IMR-90 (cell line): ENCODE results near the gene NEGR1. TPM values are rescaled to one million over a fixed set of nuclear protein-coding genes. Genes with fewer than 3 reads are reported as not detected.

Experiments used
- ATAC-seq: fragments of 200-7000 bp; cut with Tn5 transposase; 2 replicates; pipeline ENCODE4 v1.9.1; 2020; ENCODE audit warnings: low read depth, mild to moderate bottlenecking, moderate library complexity
- BruUV-seq: library from RNA; stranded (reverse); fragments of 400-500 nt; replicated peaks from 2 replicates; lab custom pipeline; 2021; lab: Mats Ljungman, UMichigan
- CTCF ChIA-PET: fragments of 300-600 bp; formaldehyde crosslinking; extraction: SDS; loops from one replicate; lab custom pipeline; 2021; ENCODE audit warnings: antibody characterized with exemption; lab: Yijun Ruan, JAX
- POLR2A ChIA-PET: fragments of 300-600 bp; sonication (Branson Sonifier 250); formaldehyde crosslinking; loops from one replicate; lab custom pipeline; 2022; ENCODE audit warnings: antibody characterized with exemption; ENCODE audit not compliant: unreplicated experiment; lab: Charles Lee
- DNase-seq: peaks from one replicate; pipeline ENCODE4 v3.0.0; 2013
- H2AFZ ChIP-seq: replicated peaks from 2 replicates; pipeline ENCODE3; 2013; ENCODE audit warnings: low read length, mild to moderate bottlenecking; ENCODE audit not compliant: poor library complexity
- H2AK5ac ChIP-seq: 2 replicates; pipeline ENCODE4 v1.6.1; 2013; ENCODE audit warnings: low read depth, low read length, inconsistent platforms
- H2AK9ac ChIP-seq: replicated peaks from 2 replicates; pipeline ENCODE3; 2013; ENCODE audit warnings: mild to moderate bottlenecking, low read depth, low read length, moderate library complexity; ENCODE audit not compliant: poor library complexity
- H2BK120ac ChIP-seq: 2 replicates; pipeline ENCODE4 v1.6.1; 2013; ENCODE audit warnings: low read depth, low read length, inconsistent platforms
- H2BK15ac ChIP-seq: 3 replicates; pipeline ENCODE4 v1.6.1; 2013; ENCODE audit warnings: low read depth, low read length, inconsistent platforms
- H2BK20ac ChIP-seq: 2 replicates; pipeline ENCODE4 v1.6.1; 2013; ENCODE audit warnings: low read depth, mild to moderate bottlenecking, inconsistent platforms, low read length, moderate library complexity
- H2BK5ac ChIP-seq: 2 replicates; pipeline ENCODE4 v1.6.1; 2013; ENCODE audit warnings: mild to moderate bottlenecking, low read depth, low read length, inconsistent platforms; ENCODE audit not compliant: poor library complexity, severe bottlenecking
- H3K14ac ChIP-seq: replicated peaks from 2 replicates; pipeline ENCODE4 v1.6.1; 2013; ENCODE audit warnings: low read depth, low read length, inconsistent platforms
- H3K18ac ChIP-seq: 2 replicates; pipeline ENCODE4 v1.6.1; 2013; ENCODE audit warnings: low read depth, low read length, control low read depth
- H3K23ac ChIP-seq: 2 replicates; pipeline ENCODE4 v1.6.1; 2013; ENCODE audit warnings: low read depth, low read length, inconsistent platforms
- H3K27ac ChIP-seq: 2 replicates; pipeline ENCODE4 v1.5.1; 2013; ENCODE audit warnings: mild to moderate bottlenecking, control low read depth, low read length; ENCODE audit not compliant: insufficient read depth
- H3K27me3 ChIP-seq: 2 replicates; pipeline ENCODE4 v1.6.1; 2013; ENCODE audit warnings: low read length; ENCODE audit not compliant: control insufficient read depth, insufficient read depth
- H3K36me3 ChIP-seq: 2 replicates; pipeline ENCODE4 v1.6.1; 2013; ENCODE audit warnings: low read length, mixed read lengths; ENCODE audit not compliant: control insufficient read depth, insufficient read depth
- H3K4ac ChIP-seq: 2 replicates; pipeline ENCODE4 v1.6.1; 2013; ENCODE audit warnings: low read depth, low read length, inconsistent platforms
- H3K4me1 ChIP-seq: 2 replicates; pipeline ENCODE4 v1.6.1; 2013; ENCODE audit warnings: low read length, mixed read lengths; ENCODE audit not compliant: control insufficient read depth, insufficient read depth
- H3K4me2 ChIP-seq: 2 replicates; pipeline ENCODE4 v1.6.1; 2013; ENCODE audit warnings: low read depth, mild to moderate bottlenecking, control low read depth, low read length, moderate library complexity
- H3K4me3 ChIP-seq: 2 replicates; pipeline ENCODE4 v1.5.1; 2013; ENCODE audit warnings: low read depth, mild to moderate bottlenecking, control low read depth, low read length, moderate library complexity; ENCODE audit not compliant: insufficient read depth
- H3K56ac ChIP-seq: 2 replicates; pipeline ENCODE4 v1.6.1; 2013; ENCODE audit warnings: low read length, inconsistent platforms; ENCODE audit not compliant: insufficient read depth; ENCODE audit errors: extremely low read depth
- H3K79me1 ChIP-seq, 2 experiments: 2 replicates each; pipeline ENCODE4 v1.6.1; 2013; ENCODE audit warnings: low read length in 2 of 2, inconsistent platforms in 1 of 2, low read depth in 1 of 2
- H3K9ac ChIP-seq: 2 replicates; pipeline ENCODE4 v1.6.1; 2013; ENCODE audit warnings: low read depth, low read length, control low read depth
- H3K9me1 ChIP-seq: 2 replicates; pipeline ENCODE4 v1.6.1; 2013; ENCODE audit warnings: low read length, inconsistent platforms; ENCODE audit not compliant: insufficient read depth
- H3K9me3 ChIP-seq: 2 replicates; pipeline ENCODE4 v1.6.1; 2013; ENCODE audit warnings: low read length; ENCODE audit not compliant: control insufficient read depth, insufficient read depth
- H4K20me1 ChIP-seq: 2 replicates; pipeline ENCODE4 v1.6.1; 2013; ENCODE audit warnings: low read length, inconsistent platforms; ENCODE audit not compliant: insufficient read depth
- H4K5ac ChIP-seq: 2 replicates; pipeline ENCODE4 v1.6.1; 2013; ENCODE audit warnings: mild to moderate bottlenecking, low read depth, low read length, control low read depth
- H4K8ac ChIP-seq, 2 experiments: 2 replicates each; pipeline ENCODE4 v1.6.1; 2013; ENCODE audit warnings: low read depth in 2 of 2, low read length in 2 of 2, control low read depth in 1 of 2, inconsistent platforms in 1 of 2
- H4K91ac ChIP-seq: 2 replicates; pipeline ENCODE4 v1.6.1; 2013; ENCODE audit warnings: low read depth, low read length, inconsistent platforms; ENCODE audit not compliant: insufficient read depth
- CEBPB ChIP-seq: IDR thresholded peaks from 2 replicates; pipeline ENCODE4 v1.6.1; 2012; ENCODE audit warnings: low read depth, low read length, improper control_type of control experiment
- MAFK ChIP-seq: IDR thresholded peaks from 2 replicates; pipeline ENCODE4 v1.6.1; 2012; ENCODE audit warnings: low read depth, low read length, improper control_type of control experiment
- POLR2A ChIP-seq: IDR thresholded peaks from 2 replicates; pipeline ENCODE4 v1.6.1; 2012; ENCODE audit warnings: mild to moderate bottlenecking, low read depth, low read length
- SMC3 ChIP-seq: fragments of 150-350 bp; IDR thresholded peaks from 2 replicates; pipeline ENCODE4 v1.6.1; 2016; ENCODE audit warnings: low read depth, mild to moderate bottlenecking, antibody characterized with exemption, low read length, moderate library complexity
- WGBS, 2 experiments: methylation state at CpG; one replicate each; pipeline versions ENCODE4 v1.1.5 to v1.1.7; 2013; ENCODE audit warnings: missing lambda C conversion rate in 2 of 2; ENCODE audit not compliant: insufficient read length in 1 of 2; ENCODE audit errors: extremely low coverage in 2 of 2; 5-methylcytosine and 5-hydroxymethylcytosine counted together
- dilution Hi-C: fragments of 300-500 bp; cut with HindIII; formaldehyde crosslinking; loops from one replicate; pipeline ENCODE4 v1.14.3; 2018; ENCODE audit warnings: low sequenced_read_pairs; ENCODE audit not compliant: unreplicated experiment
- in situ Hi-C: fragments of 300-500 bp; cut with MboI; formaldehyde crosslinking; loops from 3 replicates; pipeline ENCODE4 v1.14.3; 2019; ENCODE audit warnings: low sequenced_read_pairs, inconsistent platforms, mixed read lengths
- intact Hi-C: fragments of 100-400 bp; cut with micrococcal nuclease; formaldehyde crosslinking; loops from 2 replicates; pipeline ENCODE4 v1.10.0; 2022
- polyA plus RNA-seq, 3 experiments: library from polyadenylated mRNA; depleted of rRNA; stranded (reverse); fragments of >200 nt; gene quantifications; 2 replicates each; pipeline ENCODE4 v1.2.3, GENCODE V29; 2012; ENCODE audit warnings: low replicate concordance in 1 of 3
- total RNA-seq: library from RNA; depleted of rRNA; stranded (reverse); fragments of >200 nt; gene quantifications from 2 replicates; pipeline ENCODE4 v1.2.3, GENCODE V29; 2012
- TF ChIP-seq, protein P1 (sequence below): fragments of 150-350 bp; IDR thresholded peaks from 2 replicates; pipeline ENCODE4 v1.6.1; 2017; ENCODE audit warnings: mild to moderate bottlenecking, antibody characterized with exemption, low read length, low read depth
- TF ChIP-seq, protein P2 (sequence below): fragments of 150-350 bp; IDR thresholded peaks from 2 replicates; pipeline ENCODE4 v1.6.1; 2016; ENCODE audit warnings: low read depth, mild to moderate bottlenecking, low read length, moderate library complexity, borderline replicate concordance

NEGR1 gene
- total and polyA plus RNA-seq, 2 of the 4 experiments (the other 2 are of a cell fraction) = 5.1 to 9.1 TPM

DNA sequence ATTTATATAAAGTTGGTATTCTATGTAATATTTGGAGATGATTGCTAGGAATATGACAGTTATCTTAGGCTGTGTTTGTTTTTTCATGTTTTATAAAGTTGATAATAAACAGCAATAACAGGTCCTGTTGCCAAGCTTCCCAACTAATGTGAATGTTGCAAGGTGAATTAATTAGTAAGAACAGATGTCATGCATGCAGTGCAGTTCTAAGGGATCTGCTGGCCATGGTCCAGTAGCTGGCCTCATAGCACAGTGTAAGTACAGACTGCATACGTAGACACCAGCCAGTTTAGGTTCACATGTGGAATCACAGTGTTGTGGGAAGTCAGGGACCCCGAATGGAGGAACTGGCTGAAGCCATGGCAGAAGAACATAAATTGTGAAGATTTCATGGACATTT lies 478.2 kb downstream of the NEGR1 start:
- no CpG with 5 or more reads among the region's 2 CpGs for WGBS, 2 experiments
- Histone ChIP-seq H3K18ac (no peak overlapping the region), H3K9me3 (no peaks in the 10 kb centered on the region), H3K27me3 (no peaks in the 10 kb centered on the region), H4K5ac (no peak overlapping the region), H2BK120ac (no peak overlapping the region), H2AFZ (no peak overlapping the region), H3K56ac (no peak overlapping the region), H3K9me1 (no peaks in the 10 kb centered on the region), H2AK9ac (no peak overlapping the region), H2AK5ac (no peak overlapping the region), H2BK5ac (no peak overlapping the region), H3K23ac (no peak overlapping the region), H3K36me3 (no peaks in the 10 kb centered on the region), H4K91ac (no peak overlapping the region), H2BK15ac (no peak overlapping the region), H3K9ac (no peak overlapping the region), H3K27ac (no peak overlapping the region), H3K4me1 (no peaks in the 10 kb centered on the region), H3K14ac (no peak overlapping the region), H3K4ac (no peak overlapping the region), H4K20me1 (no peaks in the 10 kb centered on the region), H3K4me3 (no peak overlapping the region), H2BK20ac (no peak overlapping the region), H3K79me1 (no peaks in the 10 kb centered on the region), H4K8ac (no peak overlapping the region), H3K4me2 (no peak overlapping the region)
- CTCF ChIA-PET = no interaction called here
- DNase-seq (no peak), ATAC-seq (no peak)
- dilution Hi-C loops (no loop called here), intact Hi-C loops (no loop called here), in situ Hi-C loops (no loop called here)
- TF ChIP-seq MAFK (no peak), SMC3 (no peak), POLR2A (no peak), CEBPB (no peak)
- TF ChIP-seq, protein P1, sequence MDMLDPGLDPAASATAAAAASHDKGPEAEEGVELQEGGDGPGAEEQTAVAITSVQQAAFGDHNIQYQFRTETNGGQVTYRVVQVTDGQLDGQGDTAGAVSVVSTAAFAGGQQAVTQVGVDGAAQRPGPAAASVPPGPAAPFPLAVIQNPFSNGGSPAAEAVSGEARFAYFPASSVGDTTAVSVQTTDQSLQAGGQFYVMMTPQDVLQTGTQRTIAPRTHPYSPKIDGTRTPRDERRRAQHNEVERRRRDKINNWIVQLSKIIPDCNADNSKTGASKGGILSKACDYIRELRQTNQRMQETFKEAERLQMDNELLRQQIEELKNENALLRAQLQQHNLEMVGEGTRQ = no peak
- TF ChIP-seq, protein P2, sequence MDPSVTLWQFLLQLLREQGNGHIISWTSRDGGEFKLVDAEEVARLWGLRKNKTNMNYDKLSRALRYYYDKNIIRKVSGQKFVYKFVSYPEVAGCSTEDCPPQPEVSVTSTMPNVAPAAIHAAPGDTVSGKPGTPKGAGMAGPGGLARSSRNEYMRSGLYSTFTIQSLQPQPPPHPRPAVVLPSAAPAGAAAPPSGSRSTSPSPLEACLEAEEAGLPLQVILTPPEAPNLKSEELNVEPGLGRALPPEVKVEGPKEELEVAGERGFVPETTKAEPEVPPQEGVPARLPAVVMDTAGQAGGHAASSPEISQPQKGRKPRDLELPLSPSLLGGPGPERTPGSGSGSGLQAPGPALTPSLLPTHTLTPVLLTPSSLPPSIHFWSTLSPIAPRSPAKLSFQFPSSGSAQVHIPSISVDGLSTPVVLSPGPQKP = no peak
- BruUV-seq = no TSS peak
- POLR2A ChIA-PET = no interaction called here
